HG03469 (cell line): ENCODE results near the gene PEF1.

Experiments
- ATAC-seq: cut with Tn5 transposase; IDR thresholded peaks from one replicate; pipeline ENCODE4 v1.9.1; 2021; ENCODE audit warnings: mild to moderate bottlenecking, moderate library complexity, moderate number of reproducible peaks; ENCODE audit not compliant: unreplicated experiment

Gene PEF1

GRCh38 chr1:31586376-31587327 lies 58.0 kb downstream of the PEF1 start:
- ATAC-seq = no peak

DNA sequence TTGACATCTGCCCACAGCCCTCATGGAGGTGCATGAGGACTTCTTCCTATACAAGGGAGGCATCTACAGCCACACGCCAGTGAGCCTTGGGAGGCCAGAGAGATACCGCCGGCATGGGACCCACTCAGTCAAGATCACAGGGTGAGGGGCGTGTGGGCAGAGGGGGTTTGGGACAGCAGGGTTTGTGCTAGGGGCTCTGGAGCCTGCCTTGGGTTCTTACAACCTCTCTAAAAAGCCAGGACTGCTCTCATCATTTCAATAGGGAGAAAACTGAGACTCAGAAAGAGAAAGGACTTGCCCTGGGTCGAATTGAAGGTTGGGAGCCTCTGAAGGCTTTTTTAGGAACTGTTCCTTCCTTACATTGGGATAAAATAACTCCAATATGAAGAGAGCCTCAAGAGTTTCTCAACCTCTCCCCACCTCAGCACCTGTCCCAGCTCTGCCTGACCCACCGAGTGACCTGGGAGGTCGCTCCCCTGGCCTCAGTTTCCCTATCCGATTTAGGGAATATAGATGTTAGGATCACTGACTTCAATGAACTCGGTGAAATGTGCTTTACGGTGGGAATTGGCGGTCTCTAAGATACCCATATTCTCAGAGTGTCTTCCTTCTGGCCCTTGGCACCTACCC lies 58.8 kb downstream of the PEF1 start:
- ATAC-seq = no peak

GRCh38 chr1:31584869-31585735 lies 59.6 kb downstream of the PEF1 start:
- ATAC-seq = no peak

DNA sequence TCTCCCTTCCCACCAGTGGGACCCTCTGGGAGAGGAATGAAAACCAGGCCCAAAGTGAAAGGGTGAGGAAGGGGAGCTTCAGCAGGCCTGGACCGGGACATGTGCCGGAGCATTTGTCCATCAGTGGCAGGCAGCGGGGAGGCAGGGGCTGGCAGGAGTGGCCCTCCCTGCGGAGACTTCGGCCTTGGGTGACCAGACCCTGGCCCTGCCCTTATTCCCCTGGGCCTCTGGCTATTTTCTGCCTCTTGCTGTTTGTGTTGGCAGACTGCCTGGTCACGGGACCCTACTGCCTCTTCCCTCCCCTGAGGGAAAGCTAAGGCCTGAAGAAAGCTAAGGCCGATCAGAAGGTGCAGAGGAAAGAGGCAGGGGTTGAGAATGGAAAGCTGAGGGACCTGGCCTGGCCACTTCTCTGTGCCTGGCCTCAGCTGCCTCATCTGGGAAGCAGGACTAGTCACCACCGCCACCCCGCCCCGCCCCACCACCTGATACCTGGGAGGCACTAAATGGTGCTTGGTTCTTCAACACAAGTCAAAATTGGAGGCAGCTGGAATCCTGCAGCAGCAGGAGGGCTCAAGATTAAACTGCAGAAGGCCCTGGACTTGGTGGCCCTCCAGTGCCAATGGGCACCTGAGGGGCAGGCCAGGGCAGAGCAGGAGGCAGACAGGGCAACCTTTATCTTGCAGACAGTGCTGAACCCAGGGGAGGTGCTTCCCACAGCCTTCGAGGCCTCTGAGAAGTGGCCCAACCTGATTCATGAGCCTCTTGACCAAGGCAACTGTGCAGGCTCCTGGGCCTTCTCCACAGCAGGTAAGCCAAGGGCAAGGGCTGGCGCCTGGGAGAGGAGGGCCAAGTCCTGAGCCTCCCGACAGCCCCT lies 60.4 kb downstream of the PEF1 start:
- ATAC-seq = no peak

- ATAC-seq = no peak
Observed at GRCh38 chr1:31583082-31583994, 61.3 kb downstream of the PEF1 start.

DNA sequence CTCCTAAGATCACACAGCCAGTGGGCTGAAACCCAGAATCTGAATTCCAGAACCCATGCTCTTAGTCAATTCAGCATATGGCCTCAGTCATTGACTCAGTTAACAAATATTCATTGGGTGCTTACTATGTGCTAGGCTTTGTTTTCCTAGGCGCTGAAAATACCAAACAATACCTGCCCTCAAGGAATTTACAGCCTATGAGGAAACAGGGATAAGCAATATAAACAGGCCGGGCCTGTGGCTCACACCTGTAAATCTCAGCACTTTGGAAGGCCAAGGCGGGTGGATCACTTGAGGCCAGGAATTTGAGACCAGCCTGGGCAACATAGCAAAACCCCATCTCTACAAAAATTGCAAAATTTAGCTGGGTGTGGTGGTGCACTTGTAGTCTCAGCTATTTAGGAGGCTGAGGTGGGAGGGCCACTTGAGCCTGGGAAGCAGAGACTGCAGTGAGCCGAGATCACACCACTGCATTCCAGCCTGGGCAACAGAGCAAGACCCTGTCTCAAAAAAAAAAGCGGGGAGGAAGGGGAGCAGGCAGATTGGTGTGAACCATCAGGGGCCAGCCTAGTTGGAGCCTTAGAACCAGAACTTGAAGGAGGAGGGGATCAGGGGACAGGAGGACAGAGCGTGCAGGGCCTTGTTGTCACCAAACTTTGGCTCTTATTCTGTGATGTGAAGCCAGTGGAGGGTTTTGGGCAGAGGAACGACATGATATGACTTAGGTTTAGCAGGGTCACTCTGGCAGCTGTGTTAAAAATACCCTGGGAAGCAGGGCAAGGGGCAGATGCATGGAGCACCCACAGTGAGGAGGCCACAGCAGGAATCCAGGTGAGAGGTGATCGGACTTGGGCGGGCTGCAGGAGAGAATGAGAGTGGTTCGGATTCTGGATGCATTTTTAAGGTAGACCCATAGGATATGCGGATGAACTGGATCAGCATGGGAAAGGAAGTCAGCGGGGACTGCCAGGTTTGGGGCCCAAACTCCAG lies 62.6 kb downstream of the PEF1 start:
- ATAC-seq = no peak

GRCh38 chr1:31580891-31581603 lies 63.6 kb downstream of the PEF1 start:
- ATAC-seq = no peak

DNA sequence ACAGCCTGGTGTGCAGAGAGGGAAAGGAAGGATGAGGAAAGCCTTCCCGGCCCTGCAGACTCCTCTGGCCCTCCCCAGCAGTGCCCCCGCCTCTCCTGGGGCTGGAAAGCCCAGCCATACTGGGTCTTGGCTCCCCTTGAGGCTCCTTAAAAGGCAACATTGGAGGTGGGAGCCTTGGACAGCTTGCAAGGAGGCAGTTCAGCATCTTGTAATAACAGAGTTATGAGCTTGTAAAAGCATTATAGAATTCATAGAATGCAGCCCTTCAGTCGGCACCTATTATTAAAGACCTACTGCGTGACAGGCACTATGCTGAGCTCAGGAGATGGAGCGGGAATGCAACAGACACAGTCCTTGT lies 64.2 kb downstream of the PEF1 start:
- ATAC-seq = no peak
